ENCODE results near the gene FSIP2.

The FSIP2 gene

DNA sequence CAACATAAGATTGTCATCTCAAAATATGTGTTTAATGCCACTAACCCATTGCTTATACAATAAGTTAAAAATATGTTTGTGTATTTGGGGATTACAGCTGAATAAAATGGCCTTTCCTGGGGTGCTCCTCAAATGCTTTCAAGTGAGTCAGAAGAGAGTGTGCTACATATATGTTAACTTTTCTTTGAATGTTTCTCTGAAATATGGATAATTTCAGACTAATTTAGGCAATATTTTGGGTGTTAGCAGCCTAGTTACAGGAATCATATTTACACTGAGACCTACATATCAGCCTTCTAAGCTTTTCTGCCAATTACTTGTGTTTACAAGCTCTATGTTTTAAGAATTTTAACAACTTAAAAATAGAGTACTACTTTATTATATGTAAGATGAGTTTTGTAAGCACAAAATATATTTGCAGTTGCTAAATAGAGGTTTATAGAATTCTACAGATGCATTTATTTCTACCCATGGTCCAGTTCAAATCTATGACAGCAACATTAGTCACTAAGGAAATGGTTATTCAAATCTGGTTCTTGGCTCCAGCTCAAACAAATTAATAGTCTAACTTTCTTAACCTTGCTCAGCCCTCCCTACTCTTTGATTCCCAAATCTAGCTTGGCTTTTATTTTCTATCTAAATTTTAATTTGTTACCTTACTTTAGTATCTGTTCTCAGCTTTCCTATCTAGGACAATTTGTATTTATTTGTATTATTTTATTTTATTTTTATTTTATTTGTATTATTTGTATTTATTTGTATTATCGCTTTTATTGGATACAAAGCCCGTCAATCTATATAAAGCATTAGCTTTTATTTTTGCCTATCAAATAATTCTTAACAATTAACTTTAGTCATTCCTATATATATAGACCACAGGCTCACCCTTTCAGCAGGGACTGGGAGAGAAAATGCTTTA is 48.9 kb downstream of the FSIP2 start:
- H3K4me1 Mint-ChIP-seq = no peaks in the 10 kb centered on the region
- H3K9me3 Mint-ChIP-seq = no peaks in the 10 kb centered on the region
- DNase-seq (no peak), ATAC-seq (no peak)
- H3K27me3 Mint-ChIP-seq = no peaks in the 10 kb centered on the region
- no peak overlapping the region for H3K27ac Mint-ChIP-seq
- H3K4me3 Mint-ChIP-seq = no peak overlapping the region
- no peaks in the 10 kb centered on the region for H3K36me3 Mint-ChIP-seq (ENCODE audit: low read depth)

DNA sequence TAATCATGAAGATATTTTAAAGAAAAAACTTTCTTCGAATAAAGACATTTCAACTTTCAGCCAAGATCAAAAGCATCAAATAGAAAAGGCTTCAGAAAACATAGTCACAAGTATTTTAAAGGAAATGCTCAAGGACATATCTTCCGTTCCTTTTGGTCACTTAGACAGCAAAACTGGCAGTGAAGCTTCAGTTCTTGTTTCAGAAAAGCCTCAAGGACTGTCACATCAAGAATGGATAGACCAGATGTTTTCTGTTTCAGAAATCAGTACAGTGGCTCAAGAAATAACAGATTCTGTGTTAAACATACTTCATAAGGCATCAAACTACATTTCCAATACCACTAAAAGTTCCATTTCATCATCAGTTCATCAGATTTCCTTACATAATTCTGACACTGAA is 51.8 kb downstream of the FSIP2 start:
- Mint-ChIP-seq H3K36me3 (ENCODE audit: low read depth) (no peaks in the 10 kb centered on the region), H3K4me1 (no peaks in the 10 kb centered on the region), H3K9me3 (no peaks in the 10 kb centered on the region), H3K27ac (no peak overlapping the region), H3K27me3 (no peaks in the 10 kb centered on the region), H3K4me3 (no peak overlapping the region)
- DNase-seq (no peak), ATAC-seq (no peak)

DNA sequence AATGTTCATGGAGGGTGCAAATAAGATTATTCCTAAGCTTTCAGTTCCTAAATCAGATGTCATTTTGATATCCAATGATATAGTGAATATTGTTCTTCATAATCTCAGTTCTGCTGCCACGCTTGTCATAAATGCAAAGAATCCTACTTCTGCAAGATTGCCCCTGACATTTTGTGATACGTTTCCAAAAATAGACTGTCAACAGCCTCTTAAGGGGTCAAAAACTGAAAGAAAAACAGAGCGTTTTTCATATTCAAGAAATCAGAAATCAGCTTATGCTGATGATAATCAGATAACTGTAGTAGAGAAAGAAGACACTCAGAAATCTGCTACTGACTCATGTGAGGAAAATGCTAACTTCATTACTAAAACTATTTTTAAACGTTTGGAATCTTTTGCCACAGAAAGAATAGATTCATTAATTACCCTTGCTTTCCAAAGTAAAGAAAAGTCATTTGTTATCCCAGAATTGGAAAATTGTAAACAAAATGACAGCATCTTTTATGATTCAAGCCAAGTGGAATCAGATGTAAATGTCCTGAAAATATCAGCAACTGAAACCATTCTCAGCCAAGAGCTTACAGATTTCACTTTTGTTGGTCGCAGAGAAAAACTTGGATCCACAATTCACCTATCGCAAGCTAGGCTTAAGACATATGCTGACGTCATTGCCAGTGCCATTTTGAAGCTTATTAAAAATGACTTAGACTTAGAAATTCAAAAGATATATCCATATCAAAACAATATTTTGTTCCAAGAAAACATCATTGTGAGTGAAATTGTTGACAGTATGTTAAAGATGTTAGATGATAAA is 55.1 kb downstream of the FSIP2 start:
- Mint-ChIP-seq H3K4me1 (no peaks in the 10 kb centered on the region), H3K36me3 (ENCODE audit: low read depth) (no peaks in the 10 kb centered on the region), H3K27me3 (no peaks in the 10 kb centered on the region), H3K4me3 (no peak overlapping the region), H3K27ac (no peak overlapping the region), H3K9me3 (peaks cover 4% of the 10 kb centered on the region)
- no peak for ATAC-seq
- DNase-seq = no peak

DNA sequence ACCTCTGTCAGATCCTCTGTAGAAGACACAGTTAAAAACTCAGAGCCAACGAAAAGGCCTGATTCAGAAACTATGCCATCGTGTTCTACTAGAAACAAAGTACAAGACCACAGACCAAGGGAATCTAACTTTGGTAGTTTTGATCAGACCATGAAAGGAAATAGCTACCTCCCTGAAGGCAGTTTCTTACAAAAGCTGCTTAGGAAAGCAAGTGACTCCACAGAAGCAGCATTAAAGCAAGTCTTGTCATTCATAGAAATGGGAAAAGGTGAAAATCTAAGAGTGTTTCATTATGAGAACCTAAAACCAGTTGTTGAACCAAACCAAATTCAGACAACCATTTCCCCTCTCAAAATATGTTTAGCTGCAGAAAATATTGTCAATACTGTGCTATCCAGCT is 58.2 kb downstream of the FSIP2 start:
- no peak for DNase-seq
- Mint-ChIP-seq H3K4me3 (no peak overlapping the region), H3K27me3 (no peaks in the 10 kb centered on the region), H3K27ac (no peak overlapping the region), H3K36me3 (ENCODE audit: low read depth) (no peaks in the 10 kb centered on the region), H3K9me3 (peaks cover 4% of the 10 kb centered on the region), H3K4me1 (no peaks in the 10 kb centered on the region)
- no peak for ATAC-seq

DNA sequence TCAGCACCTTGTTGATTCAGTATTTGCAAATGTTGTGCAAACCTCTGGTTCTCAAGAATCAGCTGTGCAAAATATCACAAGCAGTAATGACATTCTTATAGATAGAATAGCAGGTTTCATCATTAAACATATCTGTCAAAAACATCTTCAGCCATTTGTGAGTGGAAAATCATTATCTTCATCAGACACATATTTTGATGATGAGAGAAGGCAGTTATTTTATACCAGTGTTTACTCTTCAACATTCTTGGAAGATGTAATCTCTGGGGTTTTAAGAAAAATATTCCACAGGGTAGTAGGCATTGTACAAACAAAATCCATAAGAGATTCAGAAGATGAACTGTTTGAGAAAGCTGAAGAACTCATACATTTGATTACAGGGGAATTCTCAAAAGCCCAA is 64.3 kb downstream of the FSIP2 start:
- H3K27ac Mint-ChIP-seq = no peak overlapping the region
- DNase-seq = no peak
- H3K9me3 Mint-ChIP-seq = no peaks in the 10 kb centered on the region

DNA sequence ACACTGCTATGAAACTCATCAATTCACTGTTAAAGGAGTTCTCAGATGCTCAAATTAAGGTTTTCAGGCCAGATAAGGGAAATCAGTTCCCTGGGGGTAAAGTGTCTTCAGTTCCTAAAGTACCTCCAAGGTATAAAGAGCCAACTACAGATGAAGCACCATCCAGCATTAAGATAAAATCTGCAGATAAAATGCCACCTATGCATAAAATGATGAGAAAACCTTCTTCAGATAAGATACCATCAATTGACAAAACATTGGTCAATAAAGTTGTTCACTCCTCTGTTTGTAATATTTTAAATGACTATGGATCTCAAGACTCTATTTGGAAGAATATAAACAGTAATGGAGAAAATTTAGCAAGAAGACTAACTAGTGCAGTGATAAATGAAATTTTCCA is 68.2 kb downstream of the FSIP2 start:
- Mint-ChIP-seq H3K4me3 (no peak overlapping the region), H3K9me3 (no peaks in the 10 kb centered on the region), H3K27me3 (no peaks in the 10 kb centered on the region), H3K36me3 (ENCODE audit: low read depth) (peaks cover 2% of the 10 kb centered on the region), H3K27ac (no peak overlapping the region), H3K4me1 (no peaks in the 10 kb centered on the region)
- ATAC-seq = no peak
- DNase-seq = no peak

More for the DNA sequence above, 64.3 kb downstream of the FSIP2 start:
- no peaks in the 10 kb centered on the region for H3K36me3 Mint-ChIP-seq (ENCODE audit: low read depth)
- ATAC-seq = no peak
- H3K4me3 Mint-ChIP-seq = no peak overlapping the region
- H3K4me1 Mint-ChIP-seq = no peaks in the 10 kb centered on the region
- H3K27me3 Mint-ChIP-seq = no peaks in the 10 kb centered on the region

DNA sequence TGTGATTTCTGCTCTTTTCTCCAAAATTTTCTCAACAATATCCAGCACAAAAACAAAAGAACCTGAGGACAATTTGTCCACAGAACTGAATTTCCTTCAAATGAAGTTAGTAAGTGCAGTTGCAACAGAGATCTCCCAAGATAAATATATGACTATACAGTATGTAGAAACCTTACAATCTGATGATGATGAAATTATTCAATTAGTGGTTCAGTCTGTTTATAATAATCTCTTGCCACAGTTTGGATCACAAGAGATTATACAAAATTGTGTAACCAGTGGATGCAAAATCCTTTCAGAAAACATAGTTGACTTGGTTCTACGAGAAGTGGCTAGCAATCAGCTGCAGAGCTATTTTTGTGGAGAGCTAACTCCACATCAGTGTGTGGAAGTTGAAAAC is 68.7 kb downstream of the FSIP2 start:
- Mint-ChIP-seq H3K27ac (no peak overlapping the region), H3K9me3 (no peaks in the 10 kb centered on the region), H3K27me3 (no peaks in the 10 kb centered on the region), H3K4me3 (no peak overlapping the region), H3K36me3 (ENCODE audit: low read depth) (peaks cover 2% of the 10 kb centered on the region), H3K4me1 (no peaks in the 10 kb centered on the region)
- DNase-seq (no peak), ATAC-seq (no peak)

DNA sequence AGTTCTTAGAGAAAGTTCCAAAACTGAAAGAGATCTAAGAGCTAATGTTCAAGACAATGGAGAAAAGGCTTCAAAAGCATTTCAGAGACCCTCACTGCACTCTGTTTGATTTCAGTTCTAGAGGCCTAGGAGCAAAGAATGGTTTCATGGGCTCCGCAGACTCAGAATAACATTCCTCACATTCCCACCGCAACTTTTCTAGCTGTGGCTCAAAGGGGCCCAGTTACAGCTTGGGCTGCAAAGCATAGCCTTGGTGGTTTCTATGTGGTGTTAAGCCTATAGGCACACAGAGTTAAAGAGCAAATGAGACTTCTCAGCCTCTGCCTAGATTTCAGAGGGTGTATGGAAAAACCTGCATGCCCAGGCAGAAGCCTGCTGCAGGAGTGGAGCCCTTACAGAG is 73.0 kb downstream of the FSIP2 start:
- H3K4me1 Mint-ChIP-seq = no peaks in the 10 kb centered on the region
- peaks cover 14% of the 10 kb centered on the region for H3K9me3 Mint-ChIP-seq
- H3K36me3 Mint-ChIP-seq (ENCODE audit: low read depth) = peaks cover 2% of the 10 kb centered on the region
- H3K27me3 Mint-ChIP-seq = no peaks in the 10 kb centered on the region
- DNase-seq (no peak), ATAC-seq (no peak)
- no peak overlapping the region for H3K4me3 Mint-ChIP-seq
- H3K27ac Mint-ChIP-seq = no peak overlapping the region

DNA sequence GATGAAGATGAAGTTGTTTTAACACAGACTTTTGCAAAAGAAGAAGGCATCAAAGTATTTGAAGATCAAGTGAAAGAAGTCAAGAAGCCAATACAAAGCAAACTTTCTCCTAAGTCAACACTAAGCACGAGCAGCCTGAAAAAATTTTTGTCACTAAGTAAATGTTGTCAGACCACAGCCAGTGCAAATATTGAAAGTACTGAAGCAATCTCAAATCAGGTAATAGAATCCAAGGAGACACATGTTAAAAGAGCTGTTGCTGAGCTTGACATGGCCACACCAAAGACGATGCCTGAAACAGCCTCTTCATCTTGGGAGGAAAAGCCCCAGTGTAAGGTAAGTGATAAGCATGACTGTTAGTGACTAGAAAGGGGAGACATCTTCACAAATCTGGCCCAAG is 75.1 kb downstream of the FSIP2 start:
- ATAC-seq (no peak), DNase-seq (no peak)
- peaks cover 5% of the 10 kb centered on the region for H3K36me3 Mint-ChIP-seq (ENCODE audit: low read depth)
- H3K27me3 Mint-ChIP-seq = no peaks in the 10 kb centered on the region
- peaks cover 32% of the 10 kb centered on the region for H3K9me3 Mint-ChIP-seq
- H3K27ac Mint-ChIP-seq = no peak overlapping the region
- H3K4me1 Mint-ChIP-seq = no peaks in the 10 kb centered on the region
- H3K4me3 Mint-ChIP-seq = no peak overlapping the region

DNA sequence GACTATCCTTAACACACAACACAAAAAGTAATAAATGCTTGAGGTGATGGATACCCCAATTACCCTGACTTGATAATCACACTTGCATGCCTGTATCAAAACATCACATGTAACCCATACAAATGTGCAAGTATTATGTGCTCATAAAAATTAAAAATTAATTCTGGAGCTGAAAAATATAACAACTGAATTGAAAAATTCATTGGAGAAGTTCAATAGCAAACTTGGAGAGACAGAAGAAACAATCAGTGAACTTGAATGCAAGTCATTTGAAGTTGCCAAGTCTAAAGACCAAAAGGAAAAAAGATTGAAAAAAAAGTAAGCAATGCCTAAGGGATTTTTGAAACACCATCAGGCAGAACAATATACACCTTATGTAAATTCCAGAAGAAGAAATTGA is 79.4 kb downstream of the FSIP2 start:
- Mint-ChIP-seq H3K27ac (no peak overlapping the region), H3K36me3 (ENCODE audit: low read depth) (peaks cover 5% of the 10 kb centered on the region), H3K4me1 (no peaks in the 10 kb centered on the region), H3K9me3 (peaks cover 43% of the 10 kb centered on the region), H3K4me3 (no peak overlapping the region), H3K27me3 (no peaks in the 10 kb centered on the region)
- ATAC-seq (no peak), DNase-seq (no peak)

DNA sequence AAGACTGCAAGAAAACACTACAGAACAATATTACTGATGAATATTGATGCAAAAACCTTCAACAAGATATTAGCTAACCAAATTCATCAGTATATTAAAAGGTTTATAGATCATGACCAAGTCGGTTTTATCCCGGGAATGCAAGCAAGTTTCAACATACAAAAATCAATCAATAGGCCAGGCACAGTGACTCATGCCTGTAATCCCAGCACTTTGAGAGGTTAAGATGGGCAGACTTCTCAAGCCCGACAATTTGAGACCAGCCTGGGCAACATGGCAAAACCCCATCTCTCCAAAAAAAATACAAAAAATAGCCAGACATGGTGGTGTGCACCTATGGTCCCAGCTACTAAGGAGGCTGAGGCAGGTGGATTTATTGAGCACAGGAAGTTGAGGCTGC is 82.9 kb downstream of the FSIP2 start:
- no peaks in the 10 kb centered on the region for H3K4me1 Mint-ChIP-seq
- H3K36me3 Mint-ChIP-seq (ENCODE audit: low read depth) = peaks cover 5% of the 10 kb centered on the region
- no peak for ATAC-seq
- H3K4me3 Mint-ChIP-seq = no peak overlapping the region
- no peaks in the 10 kb centered on the region for H3K27me3 Mint-ChIP-seq
- peaks cover 31% of the 10 kb centered on the region for H3K9me3 Mint-ChIP-seq
- H3K27ac Mint-ChIP-seq = no peak overlapping the region
- DNase-seq = no peak

DNA sequence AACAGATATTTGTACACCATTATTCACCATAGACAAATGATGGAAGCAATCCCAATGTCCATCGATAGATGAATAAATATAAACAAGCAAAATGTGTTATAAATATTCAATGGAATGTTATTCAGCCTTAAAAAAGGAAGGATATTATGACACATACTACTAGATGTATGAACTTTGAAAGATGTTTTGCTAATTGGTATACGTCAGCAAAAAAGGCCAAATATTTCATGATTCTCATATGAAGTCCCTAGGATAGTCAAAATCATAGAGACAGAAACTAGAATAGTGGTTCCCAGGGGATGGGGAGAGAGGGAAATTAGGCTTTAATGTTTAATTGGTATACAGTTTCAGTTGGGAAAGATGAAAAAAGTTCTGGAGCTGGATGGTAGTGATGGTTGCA is 85.2 kb downstream of the FSIP2 start:
- Mint-ChIP-seq H3K27me3 (no peaks in the 10 kb centered on the region), H3K4me3 (no peak overlapping the region), H3K36me3 (ENCODE audit: low read depth) (peaks cover 2% of the 10 kb centered on the region), H3K4me1 (no peaks in the 10 kb centered on the region), H3K9me3 (peaks cover 16% of the 10 kb centered on the region), H3K27ac (no peak overlapping the region)
- no peak for ATAC-seq
- DNase-seq = no peak

DNA sequence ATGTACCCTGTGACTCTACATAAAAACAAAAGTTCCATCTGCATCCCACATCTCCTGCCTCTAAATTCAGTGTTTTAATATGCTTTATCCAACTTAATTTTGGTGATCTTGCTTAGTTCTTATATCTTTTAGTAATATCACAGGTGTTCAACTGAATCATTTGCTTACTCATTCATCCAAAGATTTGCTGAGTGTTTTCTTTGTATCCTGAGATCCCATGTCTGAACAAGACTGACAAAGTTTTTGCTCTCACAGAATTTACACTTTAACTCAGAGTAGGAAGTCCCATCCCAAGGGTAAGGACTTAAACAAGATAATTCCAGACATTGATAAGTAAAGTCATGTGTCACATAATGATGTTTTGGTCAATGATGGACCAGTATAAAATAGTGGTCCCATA is 87.0 kb downstream of the FSIP2 start:
- DNase-seq = no peak
- Mint-ChIP-seq H3K4me1 (no peaks in the 10 kb centered on the region), H3K4me3 (no peak overlapping the region), H3K27ac (no peak overlapping the region), H3K36me3 (ENCODE audit: low read depth) (no peaks in the 10 kb centered on the region), H3K9me3 (peaks cover 10% of the 10 kb centered on the region), H3K27me3 (no peaks in the 10 kb centered on the region)
- no peak for ATAC-seq

DNA sequence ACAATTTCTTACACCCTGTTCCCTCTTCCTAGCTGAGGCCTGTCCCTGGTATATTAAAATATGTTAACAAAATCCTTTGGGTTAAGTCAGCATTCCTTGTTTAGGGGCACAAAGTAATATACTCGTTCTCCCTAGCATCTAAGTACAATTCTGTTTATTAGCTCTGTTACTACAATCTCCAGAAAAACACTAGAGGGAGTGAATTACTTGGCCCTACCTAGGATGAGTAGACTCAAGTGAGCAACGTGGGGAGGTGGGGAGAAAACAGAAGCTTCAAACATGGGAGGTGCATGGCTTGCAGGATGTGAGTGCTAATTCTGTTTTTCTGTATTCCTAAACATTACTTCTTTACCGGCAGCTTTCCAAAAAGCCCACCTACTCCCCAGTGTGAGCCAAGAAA is 89.7 kb downstream of the FSIP2 start:
- Mint-ChIP-seq H3K4me3 (no peak overlapping the region), H3K36me3 (ENCODE audit: low read depth) (no peaks in the 10 kb centered on the region), H3K27me3 (no peaks in the 10 kb centered on the region), H3K4me1 (no peaks in the 10 kb centered on the region), H3K27ac (no peak overlapping the region), H3K9me3 (peaks cover 5% of the 10 kb centered on the region)
- ATAC-seq = no peak
- DNase-seq = no peak

DNA sequence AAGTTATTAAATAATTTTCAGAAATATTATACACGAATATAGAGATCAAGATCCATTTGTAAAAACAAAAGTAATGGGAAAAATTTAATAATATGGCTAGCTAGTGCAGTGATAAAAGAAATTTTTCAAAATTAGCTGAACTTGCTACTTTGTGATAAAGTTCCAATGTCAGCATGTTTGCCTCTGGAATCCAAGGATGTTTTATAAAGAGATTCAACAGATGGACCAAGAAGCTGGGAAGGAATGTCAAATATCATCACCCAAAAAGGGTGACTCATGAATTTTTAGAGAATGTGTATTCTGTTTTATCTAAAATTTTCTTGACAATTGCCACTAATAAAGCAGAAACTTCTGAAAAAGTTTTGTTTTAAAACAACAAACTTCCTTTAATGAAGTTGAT is 95.3 kb downstream of the FSIP2 start:
- H3K9me3 Mint-ChIP-seq = peaks cover 25% of the 10 kb centered on the region
- H3K4me3 Mint-ChIP-seq = no peak overlapping the region
- H3K36me3 Mint-ChIP-seq (ENCODE audit: low read depth) = no peaks in the 10 kb centered on the region
- no peak for ATAC-seq
- no peak overlapping the region for H3K27ac Mint-ChIP-seq
- DNase-seq = no peak
- H3K4me1 Mint-ChIP-seq = no peaks in the 10 kb centered on the region
- H3K27me3 Mint-ChIP-seq = no peaks in the 10 kb centered on the region

Data from activated naive CD8-positive, alpha-beta T cell treated with anti-CD3 and anti-CD28 coated beads, Interleukin-2, amount 50 U/mL, for 24 hours (primary cell).